B cell (primary cell): Measurements from ENCODE around the gene ULBP2. TPM values are rescaled to one million over a fixed set of nuclear protein-coding genes. Genes with fewer than 3 reads are reported as not detected.
"Not testable (repeated sequence)": the region's sequence is repeated elsewhere in the genome, so short reads cannot be mapped to it uniquely, and the experiment has no call there.

ENCODE experiments used
- ATAC-seq: fragments of 200-7000 bp; cut with Tn5 transposase; one replicate; pipeline ENCODE4 v1.10.0; 2021; ENCODE audit warnings: low read depth, mild to moderate bottlenecking, moderate number of reproducible peaks, moderate library complexity
- CTCF ChIA-PET: fragments of 350-600 bp; sonication (Branson Sonifier 250); formaldehyde crosslinking; loops from one replicate; lab custom pipeline; 2021; ENCODE audit warnings: antibody characterized with exemption, inconsistent platforms; lab: Charles Lee
- POLR2A ChIA-PET: fragments of 350-600 bp; sonication (Branson Sonifier 250); formaldehyde crosslinking; loops from one replicate; lab custom pipeline; 2021; ENCODE audit warnings: antibody characterized with exemption; lab: Charles Lee
- DNase-seq: peaks from one replicate; pipeline ENCODE4 v3.0.0; 2013
- H2AFZ ChIP-seq: 2 replicates; pipeline ENCODE4 v1.6.1; 2012; ENCODE audit warnings: mild to moderate bottlenecking, low read depth, low read length; ENCODE audit not compliant: insufficient read depth, poor library complexity, severe bottlenecking
- H3K27ac ChIP-seq, 2 donors: 1 replicate in 1 of 2; 2 replicates in 1 of 2; pipeline ENCODE4 v1.5.1; 2012 to 2013; ENCODE audit warnings: low read length in 2 of 2, mild to moderate bottlenecking in 2 of 2, moderate library complexity in 1 of 2
- H3K27me3 ChIP-seq, 4 experiments: fragments of 200-600 bp in 1 of 4; sonication (generic) in 1 of 4; replicated peaks in 1 of 4; 1 replicate in 2 of 4; 2 replicates in 2 of 4; pipeline versions ENCODE4 v1.6.1 to v1.7.0; 2013 to 2016; ENCODE audit warnings: low read length in 3 of 4, mild to moderate bottlenecking in 2 of 4, mixed read lengths in 1 of 4, moderate library complexity in 1 of 4; ENCODE audit not compliant: insufficient read depth in 4 of 4, control insufficient read depth in 3 of 4; ENCODE audit errors: control extremely low read depth in 1 of 4
- H3K36me3 ChIP-seq, 2 experiments: replicated peaks in 1 of 2; 1 replicate in 1 of 2; 2 replicates in 1 of 2; pipeline versions ENCODE4 v1.6.1 to v1.7.1; 2013; ENCODE audit warnings: low read length in 1 of 2; ENCODE audit not compliant: insufficient read depth in 2 of 2, control insufficient read depth in 1 of 2; ENCODE audit errors: control extremely low read depth in 1 of 2, extremely low read depth in 1 of 2
- H3K4me1 ChIP-seq, 2 donors: fragments of 200-600 bp in 1 of 2; sonication (generic) in 1 of 2; 1 replicate in 1 of 2; 2 replicates in 1 of 2; pipeline versions ENCODE4 v1.5.1 to v1.6.1; 2013 to 2017; ENCODE audit warnings: low read length in 2 of 2; ENCODE audit not compliant: control insufficient read depth in 2 of 2, insufficient read depth in 2 of 2
- H3K4me2 ChIP-seq: replicated peaks from 2 replicates; pipeline ENCODE3; 2012; ENCODE audit warnings: mild to moderate bottlenecking, low read depth, low read length; ENCODE audit not compliant: poor library complexity, severe bottlenecking
- H3K4me3 ChIP-seq, 5 experiments: fragments of 200-600 bp in 1 of 5; sonication (generic) in 1 of 5; 1 replicate in 3 of 5; 2 replicates in 2 of 5; pipeline versions ENCODE4 v1.5.1 to v1.7.0; 2011 to 2016; ENCODE audit warnings: low read length in 4 of 5, mild to moderate bottlenecking in 4 of 5, low read depth in 2 of 5, control low read depth in 1 of 5, moderate library complexity in 1 of 5; ENCODE audit not compliant: insufficient read depth in 1 of 5; ENCODE audit errors: control extremely low read depth in 1 of 5, extremely low read depth in 1 of 5
- H3K79me2 ChIP-seq: fragments of 200-600 bp; sonication (generic); one replicate; pipeline ENCODE4 v1.6.0; 2016; ENCODE audit warnings: low read length; ENCODE audit not compliant: control insufficient read depth, insufficient read depth
- H3K9ac ChIP-seq: fragments of 200-600 bp; sonication (generic); 2 replicates; pipeline ENCODE4 v1.6.1; 2017; ENCODE audit warnings: mild to moderate bottlenecking, low read length, moderate library complexity
- H3K9me3 ChIP-seq, 3 donors: one replicate each; pipeline versions ENCODE4 v1.6.1 to v1.7.1; 2013; ENCODE audit warnings: low read length in 2 of 3; ENCODE audit not compliant: control insufficient read depth in 2 of 3, insufficient read depth in 1 of 3; ENCODE audit errors: control extremely low read depth in 1 of 3
- H4K20me1 ChIP-seq: 2 replicates; pipeline ENCODE4 v1.6.0; 2012; ENCODE audit warnings: mild to moderate bottlenecking, low read length; ENCODE audit not compliant: insufficient read depth, control insufficient read depth, poor library complexity, severe bottlenecking
- H3K27ac Mint-ChIP-seq: one replicate; pipeline ENCODE4 v1.8.0; 2021; ENCODE audit warnings: mixed read lengths
- H3K27me3 Mint-ChIP-seq: one replicate; pipeline ENCODE4 v1.8.0; 2021; ENCODE audit warnings: mixed read lengths
- H3K4me1 Mint-ChIP-seq: one replicate; pipeline ENCODE4 v1.8.0; 2021; ENCODE audit warnings: mixed read lengths
- H3K4me3 Mint-ChIP-seq: one replicate; pipeline ENCODE4 v1.8.0; 2021; ENCODE audit warnings: mixed read lengths
- H3K9me3 Mint-ChIP-seq: one replicate; pipeline ENCODE4 v1.8.0; 2022; ENCODE audit warnings: mixed read lengths; ENCODE audit not compliant: insufficient read depth
- CTCF ChIP-seq: fragments of 200-600 bp; IDR thresholded peaks from one replicate; pipeline ENCODE4 v1.8.0; 2022; ENCODE audit warnings: antibody characterized with exemption, mild to moderate bottlenecking
- EZH2 ChIP-seq: IDR thresholded peaks from 2 replicates; pipeline ENCODE4 v1.6.1; 2012; ENCODE audit warnings: borderline replicate concordance, low read depth, mild to moderate bottlenecking, moderate library complexity, low read length; ENCODE audit not compliant: insufficient read depth, poor library complexity, severe bottlenecking
- WGBS: methylation state at CpG from one replicate; pipeline ENCODE4 v1.1.5; 2013; ENCODE audit warnings: missing lambda C conversion rate; ENCODE audit not compliant: insufficient coverage; 5-methylcytosine and 5-hydroxymethylcytosine counted together
- intact Hi-C: fragments of 100-400 bp; cut with micrococcal nuclease; formaldehyde crosslinking; loops from one replicate; pipeline ENCODE4 v1.10.0; 2022
- polyA plus RNA-seq: library from polyadenylated mRNA; depleted of rRNA; stranded (reverse); fragments of >200 nt; gene quantifications from 2 replicates; pipeline ENCODE4 v1.2.3, GENCODE V29; 2012
- total RNA-seq, 2 donors: library from RNA; stranded (reverse); fragments of 120-200 nt in 1 of 2; gene quantifications; 1 replicate in 1 of 2; 2 replicates in 1 of 2; pipeline versions ENCODE4 v1.2.3 to v1.2.4, GENCODE V29; 2013 to 2022

ULBP2 gene
- total and polyA plus RNA-seq, 2 donors (not counting 1 experiment from before 2014, with no cell fraction given): 0.31 TPM; not detected in 1

- POLR2A ChIA-PET: no interaction called here
- TF ChIP-seq EZH2 (no peak), CTCF (no peak)
- H3K9me3 Mint-ChIP-seq: no peaks in the 10 kb centered on the region
Measured at GRCh38 chr6:149969635-149970034, 27.8 kb downstream of the ULBP2 start.

GRCh38 chr6:149974394-149974793, 32.6 kb downstream of the ULBP2 start:
- peak; percentile 54 for ATAC-seq
- H3K4me2 ChIP-seq, H3K4me3 ChIP-seq, H3K4me1 ChIP-seq, H3K9me3 Mint-ChIP-seq, H4K20me1 ChIP-seq, H3K36me3 ChIP-seq, H3K9ac ChIP-seq, H2AFZ ChIP-seq, H3K4me3 Mint-ChIP-seq, H3K27ac Mint-ChIP-seq, H3K27ac ChIP-seq, CTCF ChIA-PET, H3K4me1 Mint-ChIP-seq, intact Hi-C loops, POLR2A ChIA-PET, H3K9me3 ChIP-seq, DNase-seq, H3K79me2 ChIP-seq: not testable (repeated sequence)
- 72% methylated on average over 2 of the region's 6 CpGs for WGBS
- peaks cover 0 to 54% (median 21%) of the 10 kb centered on the region in 4 experiments for H3K27me3 ChIP-seq
- H3K27me3 Mint-ChIP-seq: peaks cover 71% of the 10 kb centered on the region

More at GRCh38 chr6:149969635-149970034, 27.8 kb downstream of the ULBP2 start:
- DNase-seq (no peak), ATAC-seq (no peak)
- H3K27ac ChIP-seq: no peak overlapping the region
- H3K27me3 Mint-ChIP-seq: peaks cover 88% of the 10 kb centered on the region
- 55% methylated on average over 1 of the region's 2 CpGs for WGBS
- no peak overlapping the region for H3K9ac ChIP-seq
- H3K27ac Mint-ChIP-seq: no peak overlapping the region
- CTCF ChIA-PET: no interaction called here
- H3K4me1 Mint-ChIP-seq: peaks cover 12% of the 10 kb centered on the region
- no peak overlapping the region for H3K4me3 Mint-ChIP-seq
- no peaks in the 10 kb centered on the region for H3K36me3 ChIP-seq
- H3K4me1 ChIP-seq: peaks cover 9 to 14% of the 10 kb centered on the region in 2 donors
- H3K4me2 ChIP-seq: no peak overlapping the region
- H3K79me2 ChIP-seq: no peaks in the 10 kb centered on the region
- intact Hi-C loops: no loop called here
- peaks cover 0 to 18% (median 0%) of the 10 kb centered on the region in 3 donors for H3K9me3 ChIP-seq
- no peak overlapping the region for H2AFZ ChIP-seq
- no peaks in the 10 kb centered on the region for H4K20me1 ChIP-seq
- no peak overlapping the region for H3K4me3 ChIP-seq
- H3K27me3 ChIP-seq: peaks cover 0 to 68% (median 19%) of the 10 kb centered on the region in 4 experiments
